CD4-positive, alpha-beta T cell treated with Interleukin-12 subunit alpha and Interleukin-12 subunit beta, for 1 hour (primary cell): Measurements from ENCODE around the gene GRM8.

Experiments used
- DNase-seq: peaks from one replicate; pipeline ENCODE4 v3.0.0-alpha.2; 2020

The GRM8 gene

DNA sequence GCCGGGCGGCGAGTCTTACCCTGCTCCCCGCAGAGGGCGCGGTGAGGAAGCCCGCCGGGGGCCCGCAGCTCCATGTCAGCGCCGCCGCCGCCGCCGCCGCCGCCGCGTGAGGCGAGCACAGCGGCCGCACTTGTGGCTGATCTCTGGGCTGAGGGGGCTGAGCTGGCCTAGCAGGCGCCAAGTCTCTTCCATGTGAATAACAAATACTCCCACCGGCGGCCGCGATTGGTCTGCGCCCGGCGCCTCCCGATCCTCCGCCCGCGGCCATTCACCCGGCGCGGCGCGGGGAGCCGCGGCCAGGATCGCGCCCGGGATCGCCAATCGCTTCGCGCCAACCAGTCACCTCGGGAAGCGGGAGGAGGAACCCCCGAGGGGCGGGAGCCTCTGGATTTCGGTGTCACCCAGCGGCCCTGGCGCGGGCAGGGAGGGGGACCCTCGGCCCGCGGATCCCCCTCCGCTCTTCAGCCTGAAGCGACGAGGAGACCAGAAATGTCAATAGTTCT, at the start of gene GRM8:
GRM8 (minus strand) TSS at position 164 of the 503 bp plus-strand sequence.
- no peak for DNase-seq

DNA sequence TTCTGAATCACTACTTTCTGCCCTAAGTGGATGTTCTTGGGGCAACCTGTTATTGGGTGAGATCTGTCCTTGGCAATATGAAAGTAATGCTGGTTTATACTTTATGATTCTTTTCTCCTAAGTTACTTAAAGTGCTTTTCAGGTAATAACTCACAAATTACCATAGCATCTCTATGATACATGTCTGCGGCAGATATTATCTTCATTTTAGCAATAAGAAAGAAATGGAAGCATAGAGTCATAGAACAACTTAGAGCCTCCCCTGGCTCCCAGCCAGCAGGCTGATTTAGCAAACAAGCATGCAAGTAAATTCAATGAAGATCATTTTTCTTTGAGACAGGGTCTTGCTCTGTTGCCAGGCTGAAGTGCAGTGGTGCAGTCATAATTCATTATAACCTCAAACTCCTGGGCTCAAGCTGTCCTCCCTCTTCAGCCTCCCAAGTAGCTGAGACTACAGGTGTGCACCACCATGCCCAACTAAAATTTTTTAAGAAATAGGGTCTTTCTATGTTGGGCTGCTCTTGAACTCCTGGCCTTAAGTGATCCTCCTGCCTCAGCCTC, 38.1 kb upstream of the GRM8 start:
- no peak for DNase-seq

DNA sequence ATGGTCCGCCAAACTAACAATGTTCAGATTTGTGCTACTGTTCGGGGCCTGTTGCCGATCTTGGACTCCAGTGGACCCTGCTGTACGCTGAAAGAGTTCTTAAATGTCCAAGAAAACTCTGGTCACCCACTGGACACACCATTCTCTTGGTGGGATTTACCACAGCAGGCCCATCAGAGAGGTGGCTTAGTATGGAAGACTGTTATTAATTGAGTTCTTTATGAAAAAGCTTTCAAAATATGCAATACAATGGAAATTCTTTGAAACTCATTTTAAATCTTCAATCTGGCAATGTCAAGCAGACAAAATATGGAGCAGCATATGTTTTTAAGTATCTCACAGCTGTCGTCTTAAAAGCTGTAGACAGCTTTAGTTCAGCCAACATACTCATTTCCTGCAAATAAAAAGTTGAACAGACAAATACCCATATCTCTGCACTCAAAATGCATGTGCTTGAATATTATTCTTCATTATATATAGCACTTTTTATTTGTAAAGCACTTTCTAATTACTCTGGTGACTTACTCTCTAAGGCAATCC, 37.4 kb upstream of the GRM8 start:
- DNase-seq: no peak

DNA sequence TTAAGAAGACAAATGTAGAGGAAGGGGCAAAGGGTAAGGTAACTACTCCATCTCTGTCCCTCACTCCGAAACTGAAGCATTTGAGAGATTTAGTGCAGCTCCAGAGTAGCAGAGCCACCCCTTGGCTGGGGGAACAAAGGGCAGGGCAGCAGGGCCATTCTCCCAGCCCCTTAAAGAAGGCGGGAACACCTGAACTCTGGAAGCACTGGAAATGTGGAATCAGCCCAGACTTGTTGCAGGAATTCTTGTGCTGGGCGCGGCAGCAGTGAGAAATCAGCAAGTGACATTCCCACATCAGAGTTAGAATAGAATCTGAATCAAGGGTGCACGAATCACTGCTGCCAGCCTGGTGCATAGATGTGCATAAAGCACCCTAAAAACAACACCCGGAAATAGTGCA, 34.4 kb upstream of the GRM8 start:
- DNase-seq: no peak

DNA sequence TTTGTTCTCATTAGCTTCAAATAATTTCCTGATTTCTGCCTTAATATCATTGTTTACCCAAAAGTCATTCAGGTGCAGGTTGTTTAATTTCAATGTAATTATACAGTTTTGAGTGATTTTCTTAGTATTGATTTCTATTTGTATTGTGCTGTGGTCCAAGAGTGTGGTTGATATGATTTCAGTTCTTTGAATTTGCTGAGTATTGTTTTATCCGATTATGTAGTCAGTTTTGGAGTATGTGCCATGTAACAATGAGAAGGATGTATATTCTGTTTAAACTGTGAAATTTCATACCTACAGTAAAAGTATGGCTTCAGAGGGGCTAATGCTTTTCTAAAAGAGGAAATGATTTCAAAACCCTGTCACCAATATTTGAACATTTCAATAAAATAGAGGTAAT, 17.4 kb upstream of the GRM8 start:
- DNase-seq: no peak

DNA sequence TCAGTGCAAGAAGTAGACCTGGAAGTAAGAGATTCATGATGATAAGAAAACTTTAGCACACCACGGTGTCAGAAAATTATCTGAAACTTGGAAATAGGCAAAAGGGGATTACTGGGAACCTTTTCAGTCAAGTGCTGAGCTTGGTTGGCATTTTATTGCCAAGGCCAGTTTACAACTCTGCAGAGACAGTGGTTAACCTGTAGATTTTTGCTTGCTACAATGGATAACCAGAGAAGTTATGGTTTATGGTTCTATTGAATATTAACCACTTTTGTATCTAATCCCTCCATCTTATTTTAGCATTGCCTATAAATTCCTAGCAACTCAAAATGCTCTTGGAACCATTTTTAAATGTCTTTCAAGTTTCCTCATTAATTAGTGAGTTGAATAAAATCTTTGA, 13.3 kb upstream of the GRM8 start:
- DNase-seq: no peak

DNA sequence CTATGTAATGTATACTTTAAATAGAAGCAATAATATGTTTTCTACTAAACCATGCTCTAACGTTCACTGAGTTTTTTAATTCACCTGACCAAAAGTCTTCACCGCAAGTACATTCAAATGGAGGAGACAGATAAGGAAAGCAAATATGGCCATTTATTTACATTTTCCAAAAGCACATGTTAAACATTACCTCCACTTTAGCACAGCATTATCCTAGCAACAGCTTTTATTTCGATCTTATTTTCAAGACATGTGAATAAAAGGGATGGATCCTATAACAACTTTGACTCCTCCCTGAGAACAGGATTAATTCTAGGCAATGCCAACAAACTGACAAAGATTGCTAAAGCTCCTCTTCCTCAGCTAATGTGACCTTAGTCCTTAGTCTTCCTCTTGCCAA, 11.5 kb upstream of the GRM8 start:
- no peak for DNase-seq

DNA sequence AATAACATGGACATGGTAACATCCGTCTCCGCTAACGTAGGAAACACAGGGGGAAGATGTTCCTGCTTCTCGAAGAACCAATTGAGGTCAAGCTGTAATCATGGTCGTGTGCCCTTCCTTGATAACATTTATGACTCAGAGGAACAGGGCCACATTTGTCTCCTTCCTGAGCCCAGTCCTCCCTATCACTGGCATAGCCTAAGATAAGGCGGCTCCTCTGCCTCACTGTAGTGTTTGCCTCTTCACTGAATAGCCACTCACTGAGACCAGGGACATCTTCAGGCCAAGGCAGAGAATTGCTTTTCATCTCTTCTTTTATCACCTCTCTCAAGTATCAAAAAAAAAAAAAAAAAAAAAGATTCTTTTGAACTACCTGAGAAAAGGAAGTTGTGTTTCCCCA, 5.4 kb upstream of the GRM8 start:
- no peak for DNase-seq

DNA sequence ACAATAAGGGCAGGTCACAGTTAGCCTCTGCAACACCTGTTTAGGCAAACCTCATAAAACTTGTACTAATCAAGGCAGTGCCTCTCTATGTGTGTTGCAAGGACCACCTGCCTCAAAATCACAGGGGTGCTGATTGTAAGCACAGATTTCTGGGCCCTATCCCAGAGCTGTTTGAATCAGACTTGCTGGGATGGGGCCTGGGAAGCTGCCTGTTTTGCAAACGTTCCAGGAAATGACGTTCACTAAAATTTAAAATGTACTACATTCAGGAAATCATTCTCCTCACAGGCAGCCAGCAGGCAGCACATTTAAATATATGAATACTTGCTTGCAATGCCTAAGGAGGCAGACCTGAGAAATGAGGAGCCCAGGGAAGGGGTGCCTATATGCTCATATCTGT, 4.3 kb upstream of the GRM8 start:
- DNase-seq: no peak

DNA sequence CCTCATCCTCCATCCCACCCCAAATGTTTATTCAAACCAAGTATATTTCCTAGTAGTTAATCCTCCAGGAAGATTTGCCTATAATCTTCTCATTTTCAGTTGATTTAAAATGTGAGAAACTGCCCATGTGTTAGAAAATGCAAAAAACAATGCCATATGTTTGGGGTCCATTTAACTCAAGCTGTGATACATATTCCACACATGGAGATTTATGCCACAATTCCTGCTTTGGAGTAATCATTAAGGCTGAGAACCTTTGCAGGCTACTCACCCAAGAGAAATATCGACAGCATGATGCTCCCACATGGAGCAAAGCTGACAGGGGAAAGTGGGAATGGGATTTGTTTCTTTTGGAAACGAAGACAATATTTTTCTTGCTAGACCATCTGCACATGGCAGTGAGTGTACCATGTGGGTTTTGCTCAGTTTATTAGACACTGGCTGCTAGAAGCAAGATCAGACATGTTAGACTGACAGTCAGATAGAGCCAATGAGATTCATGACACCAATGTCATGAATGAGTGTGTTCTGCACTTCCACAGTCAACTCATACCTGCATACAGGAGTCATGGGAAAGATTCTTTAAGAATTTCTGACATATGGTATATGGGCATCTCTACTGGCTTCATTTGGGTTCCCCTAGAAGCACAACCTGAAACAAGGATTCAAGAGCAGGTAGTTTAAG, 3.4 kb upstream of the GRM8 start:
- no peak for DNase-seq

DNA sequence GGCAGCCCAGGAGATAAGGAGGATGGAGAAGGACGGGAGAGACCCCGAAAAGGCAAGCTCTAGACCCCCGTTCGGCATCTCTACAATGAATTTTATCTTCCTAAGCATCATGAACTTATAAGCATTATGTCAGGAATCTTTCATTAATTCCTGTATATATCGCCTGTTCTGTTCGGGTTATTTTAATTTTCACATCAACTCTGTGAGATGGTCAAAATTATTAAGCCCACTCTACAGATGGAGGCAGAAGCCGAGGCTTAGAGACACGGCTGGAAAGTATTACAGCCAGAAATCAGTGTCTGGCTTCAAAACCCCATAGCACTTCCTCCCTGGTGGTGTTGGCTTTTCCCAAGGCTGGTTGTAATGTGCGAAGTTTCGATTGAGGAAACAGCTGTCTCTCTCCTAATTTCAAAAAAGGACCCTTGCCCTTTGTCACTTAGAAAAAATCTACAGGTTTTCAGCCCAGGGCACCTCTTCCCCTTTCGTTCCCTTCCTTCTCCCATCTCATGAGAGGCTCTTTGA, 1.5 kb upstream of the GRM8 start:
- no peak for DNase-seq

DNA sequence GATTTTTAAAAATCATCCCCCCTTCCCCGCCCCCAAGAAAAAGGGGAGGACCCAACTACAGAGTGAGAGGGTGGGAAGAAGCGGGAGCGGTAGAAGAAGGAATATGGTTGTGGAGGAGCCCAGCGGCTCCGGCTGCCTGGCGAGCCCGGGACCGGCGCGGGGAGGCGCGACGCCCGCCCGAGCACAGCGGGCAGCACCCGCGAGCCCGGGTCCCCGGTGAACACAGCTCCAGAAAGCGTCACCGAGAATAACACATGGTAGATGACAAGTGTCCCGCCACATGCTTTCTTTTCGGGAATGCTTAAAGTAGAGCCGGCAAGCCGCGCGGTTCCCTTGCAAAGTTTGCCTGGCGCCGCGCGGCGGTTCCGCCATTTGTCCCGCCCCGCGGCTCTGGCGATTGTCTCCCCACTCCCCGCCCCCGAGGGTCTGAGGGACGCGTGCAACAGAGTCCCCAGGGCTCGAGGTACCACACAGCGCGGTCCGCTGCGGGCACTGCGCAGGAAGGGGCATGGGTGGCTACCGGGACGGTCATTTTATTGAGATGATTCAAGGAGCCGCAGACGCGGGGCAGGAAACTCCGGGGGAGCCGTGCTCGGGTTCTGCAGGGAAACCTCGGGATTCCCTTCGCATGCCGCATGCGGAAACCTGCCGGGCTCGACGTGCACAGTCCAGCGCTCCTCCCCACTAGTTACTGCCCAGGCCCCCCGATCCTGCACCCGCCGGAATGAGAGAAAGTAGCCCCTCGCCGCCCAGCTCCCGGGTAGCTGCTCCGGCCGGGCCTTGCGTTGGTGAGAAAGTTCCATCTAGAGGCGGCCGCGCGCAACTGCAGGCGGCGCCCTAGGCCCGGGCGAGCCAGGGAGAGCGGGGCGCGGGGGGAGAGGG, 781 bp upstream of the GRM8 start:
- DNase-seq: peak; percentile 55

DNA sequence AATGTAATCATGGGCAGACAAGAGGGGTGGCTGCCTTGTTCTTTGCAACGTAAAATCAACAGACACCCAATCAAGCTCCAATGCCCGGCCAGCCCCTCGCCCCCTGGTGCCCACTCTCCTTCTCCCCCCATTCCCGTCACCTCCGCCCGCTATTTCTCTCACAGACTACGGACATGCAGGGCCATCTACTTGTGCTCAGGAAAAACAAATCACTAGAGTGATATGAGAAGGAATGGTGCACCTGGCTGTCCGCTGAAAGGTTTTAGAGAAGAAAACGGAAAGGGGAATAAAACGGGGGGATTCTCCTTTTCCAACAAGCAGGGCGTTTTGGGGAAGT, 396 bp downstream of the GRM8 start:
- DNase-seq: no peak

DNA sequence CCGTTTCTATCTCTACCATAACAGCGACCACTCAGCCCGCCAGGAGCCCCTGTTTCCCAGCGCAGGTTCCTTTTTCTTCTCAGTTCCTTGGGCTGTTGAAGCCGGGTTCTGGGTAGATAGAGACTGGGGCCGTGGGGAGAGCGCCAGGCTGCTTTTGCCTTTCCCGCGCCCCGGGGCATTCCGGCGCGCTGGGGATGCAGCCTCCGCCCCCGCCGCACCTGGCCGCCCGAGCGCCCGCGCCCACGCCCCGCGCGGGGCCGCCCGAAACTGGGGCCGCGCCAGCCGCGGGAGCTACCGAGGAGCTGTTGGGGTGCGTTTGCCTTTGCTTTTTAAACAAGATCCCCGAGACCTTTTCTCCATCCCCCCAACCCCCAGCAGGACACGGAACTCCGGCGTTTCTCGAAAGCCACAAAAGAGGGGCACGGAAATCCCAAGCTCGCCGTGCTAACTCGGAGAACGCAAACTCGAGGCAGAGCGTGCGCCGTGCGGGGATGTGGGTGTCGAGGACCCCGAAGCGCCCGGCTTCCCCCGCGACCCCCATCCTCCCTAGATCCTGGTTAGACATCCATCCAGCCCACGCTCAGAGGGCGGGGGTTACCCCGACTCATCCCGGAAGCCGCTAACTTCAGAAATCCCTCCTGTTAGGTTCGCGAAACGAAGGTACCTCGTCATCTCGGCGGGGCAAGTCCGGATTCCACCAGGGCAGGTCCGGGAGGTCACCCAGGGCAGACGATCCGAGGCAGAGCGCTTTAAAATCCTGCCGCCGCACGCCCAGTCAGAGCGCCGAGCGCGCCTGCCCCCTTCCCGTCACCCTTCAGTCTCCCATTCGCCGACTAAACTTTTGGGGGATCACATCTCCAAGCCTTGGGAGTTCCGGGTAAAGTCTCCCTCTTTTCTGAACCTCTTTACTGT, 1.0 kb downstream of the GRM8 start:
- DNase-seq: no peak

DNA sequence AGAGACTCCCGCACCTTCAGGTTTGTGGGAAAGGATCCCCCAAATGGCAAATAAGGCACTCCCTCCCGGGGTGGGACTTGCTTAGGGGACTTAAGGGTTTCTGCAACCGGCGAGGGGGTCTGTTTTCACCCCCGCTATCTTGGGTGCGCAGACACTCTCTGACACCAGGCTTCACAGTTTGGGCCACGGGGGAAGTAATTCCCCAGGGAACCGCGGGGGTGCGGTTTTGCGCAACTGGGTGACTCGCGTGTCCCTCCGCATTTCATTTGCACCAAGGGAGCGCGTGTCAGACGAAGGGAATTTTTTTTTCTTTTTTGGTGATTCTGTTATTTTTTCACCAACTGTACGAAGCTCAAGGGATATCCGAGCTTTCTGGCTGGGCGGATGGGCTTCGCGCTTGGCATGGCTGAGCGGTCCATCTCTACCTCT, 1.7 kb downstream of the GRM8 start:
- DNase-seq: no peak

DNA sequence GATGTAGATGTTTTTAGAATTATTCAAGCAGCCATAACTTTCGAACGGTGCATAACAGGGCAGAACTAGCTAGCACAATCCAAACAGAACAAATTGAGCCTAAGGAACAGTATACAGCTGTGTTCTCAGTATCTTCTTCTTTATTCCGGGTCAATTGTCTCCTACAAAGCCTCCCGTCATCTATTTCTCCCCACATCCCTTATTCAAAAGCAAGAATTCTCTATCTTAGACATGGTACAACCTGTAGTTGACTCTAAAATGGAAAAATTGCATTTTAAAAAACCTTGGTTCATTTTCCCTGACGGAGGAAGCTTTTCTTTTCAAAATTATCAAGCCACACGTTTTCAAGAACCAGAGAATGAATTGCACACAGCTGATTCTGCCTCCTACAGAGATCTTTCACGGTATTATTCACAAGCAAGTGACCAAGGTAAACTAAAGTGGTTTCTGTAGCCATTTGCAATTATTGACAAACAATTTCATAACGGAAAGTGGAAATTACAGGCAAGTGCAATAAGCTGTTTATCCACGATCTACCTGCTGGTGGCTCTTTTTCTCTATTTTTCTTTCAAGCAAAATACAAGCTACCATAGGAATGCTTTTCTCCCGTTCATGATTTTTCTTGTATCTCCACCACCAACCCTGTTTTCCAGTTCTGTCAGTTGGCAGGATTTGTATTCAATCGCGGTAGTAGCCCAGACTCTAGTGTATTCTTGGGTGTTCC, 2.3 kb downstream of the GRM8 start:
- DNase-seq: no peak

DNA sequence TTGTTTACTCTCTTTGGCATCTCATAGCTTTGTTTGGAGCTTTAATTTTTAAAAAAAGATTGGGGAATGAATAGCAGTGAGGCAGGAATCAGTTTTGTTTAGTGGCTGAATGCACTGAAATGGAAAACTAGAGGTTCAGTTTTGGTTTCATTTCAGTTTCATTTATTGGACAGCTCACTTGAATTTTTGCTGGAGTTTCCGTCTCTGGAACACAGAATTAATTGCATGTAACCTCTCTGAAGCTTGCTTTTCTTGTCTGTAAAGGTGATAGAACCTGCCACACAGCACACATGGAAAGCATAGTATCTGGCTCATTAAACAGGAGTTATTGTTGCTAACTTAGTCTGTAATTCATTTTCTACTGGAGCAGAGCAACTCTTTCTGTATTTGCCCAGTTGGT, 7.1 kb downstream of the GRM8 start:
- DNase-seq: no peak

DNA sequence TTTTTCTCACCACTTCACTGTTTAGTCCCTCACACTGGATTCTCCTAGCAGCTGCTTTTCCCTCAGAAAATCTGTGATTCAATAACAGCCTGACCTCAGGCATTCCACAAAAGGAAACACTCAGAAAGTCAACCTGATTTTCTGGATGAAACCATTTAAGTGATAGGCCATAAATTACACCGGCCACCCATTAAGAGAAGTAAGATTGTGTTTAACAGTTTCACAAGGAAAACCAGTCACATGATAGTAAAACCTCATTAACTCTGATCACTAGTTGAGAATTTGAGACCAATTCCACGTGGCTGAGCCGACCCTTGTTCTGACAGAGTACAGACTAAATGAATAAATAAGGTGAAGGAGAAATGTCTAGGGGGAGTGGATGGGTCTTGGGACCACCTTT, 7.7 kb downstream of the GRM8 start:
- DNase-seq: no peak

DNA sequence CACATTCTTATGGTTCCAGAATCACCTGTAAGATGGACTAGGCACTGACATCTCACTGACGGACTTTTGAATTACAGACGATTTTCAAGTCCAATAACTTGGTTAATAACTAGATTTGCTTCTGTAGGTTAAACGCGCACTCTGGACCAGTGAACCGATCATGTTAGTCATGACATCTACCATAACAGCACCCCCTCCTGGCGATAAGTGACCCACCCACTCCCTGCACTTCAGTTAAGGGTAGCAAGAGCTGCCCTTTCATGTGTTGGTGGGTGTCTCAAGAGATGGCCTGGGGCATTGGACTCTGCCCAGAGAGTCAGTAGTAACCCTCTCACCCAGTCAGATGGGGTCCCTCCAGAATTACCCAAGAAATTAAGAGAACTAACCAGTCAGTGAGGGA, 12.9 kb downstream of the GRM8 start:
- DNase-seq: no peak

DNA sequence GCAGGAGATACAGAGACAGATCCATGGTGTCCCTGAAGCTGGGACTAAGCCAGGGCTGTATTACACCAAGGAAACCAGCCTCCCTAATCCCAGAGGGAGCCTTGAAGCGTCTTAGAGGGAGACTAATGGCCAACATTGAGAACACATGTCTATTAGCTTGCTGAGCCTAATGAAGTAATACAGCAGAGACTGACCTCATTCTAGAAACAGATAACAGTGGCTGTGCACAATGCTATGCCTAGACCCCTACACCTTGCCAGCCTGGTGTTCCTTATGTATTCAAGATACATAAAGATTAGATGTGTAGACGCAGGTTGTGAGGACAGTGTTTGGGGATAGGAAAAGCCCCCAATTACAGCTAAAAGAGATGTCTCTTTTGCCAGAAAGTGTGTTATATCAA, 19.1 kb downstream of the GRM8 start:
- DNase-seq: no peak

DNA sequence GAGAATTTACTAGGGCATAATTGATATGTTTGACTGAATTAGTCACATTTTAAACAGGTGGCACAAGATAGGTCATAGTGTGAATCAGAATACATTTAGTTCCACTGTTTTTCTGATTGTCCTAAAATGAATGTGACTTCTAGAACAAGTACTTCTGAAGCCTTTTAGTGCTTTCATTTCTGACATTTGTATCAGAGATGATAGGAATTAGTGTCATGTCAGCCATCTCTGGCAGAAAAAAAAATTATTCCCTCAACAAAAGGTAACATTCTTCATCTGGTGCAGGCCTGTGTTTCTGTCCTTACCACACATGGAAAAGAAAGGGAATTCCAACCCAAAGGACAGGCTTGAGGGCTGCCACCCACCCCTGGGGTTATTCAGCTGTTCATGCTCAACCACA, 21.3 kb downstream of the GRM8 start:
- DNase-seq: no peak
